Natural killer cell (primary cell): Measurements from ENCODE around the gene CFAP299. TPM values are rescaled to one million over a fixed set of nuclear protein-coding genes. Genes with fewer than 3 reads are reported as not detected.

Experiments used
- ATAC-seq, 3 donors: fragments of 150-1000 bp in 2 of 3; fragments of 200-7000 bp in 1 of 3; cut with Tn5 transposase; 1 replicate in 1 of 3; 2 replicates in 2 of 3; pipeline ENCODE4 v1.10.0; 2021; ENCODE audit warnings: mild to moderate bottlenecking in 2 of 3, moderate library complexity in 2 of 3
- DNase-seq, 2 donors: peaks; one replicate each; pipeline versions ENCODE4 v3.0.0 to v3.0.0-alpha.2; 2013 to 2021; ENCODE audit warnings: mixed read lengths in 1 of 2
- H3K27ac ChIP-seq: one replicate; pipeline ENCODE4 v1.5.1; 2013; ENCODE audit warnings: mild to moderate bottlenecking, low read length
- H3K27me3 ChIP-seq: one replicate; pipeline ENCODE4 v1.6.1; 2013; ENCODE audit warnings: low read length; ENCODE audit not compliant: control insufficient read depth, insufficient read depth
- H3K36me3 ChIP-seq: one replicate; pipeline ENCODE4 v1.6.1; 2013; ENCODE audit warnings: low read length; ENCODE audit not compliant: control insufficient read depth, insufficient read depth
- H3K4me1 ChIP-seq: one replicate; pipeline ENCODE4 v1.6.1; 2013; ENCODE audit warnings: low read length; ENCODE audit not compliant: control insufficient read depth, insufficient read depth
- H3K4me3 ChIP-seq: one replicate; pipeline ENCODE4 v1.5.1; 2013; ENCODE audit warnings: low read length
- H3K9me3 ChIP-seq: one replicate; pipeline ENCODE4 v1.6.1; 2013; ENCODE audit warnings: low read length; ENCODE audit not compliant: control insufficient read depth, insufficient read depth
- H3K27ac Mint-ChIP-seq, 2 donors: one replicate each; pipeline ENCODE4 v1.8.0; 2022; ENCODE audit warnings: mild to moderate bottlenecking in 2 of 2, mixed read lengths in 2 of 2, moderate library complexity in 1 of 2
- H3K27me3 Mint-ChIP-seq, 2 donors: one replicate each; pipeline ENCODE4 v1.8.0; 2022; ENCODE audit warnings: low read depth in 2 of 2, mixed read lengths in 2 of 2
- H3K36me3 Mint-ChIP-seq: one replicate; pipeline ENCODE4 v1.8.0; 2022; ENCODE audit warnings: mixed read lengths
- H3K4me1 Mint-ChIP-seq, 2 donors: one replicate each; pipeline ENCODE4 v1.8.0; 2022; ENCODE audit warnings: mixed read lengths in 2 of 2
- H3K4me3 Mint-ChIP-seq: one replicate; pipeline ENCODE4 v1.8.0; 2022; ENCODE audit warnings: mild to moderate bottlenecking, moderate library complexity, mixed read lengths
- H3K9me3 Mint-ChIP-seq, 2 donors: one replicate each; pipeline ENCODE4 v1.8.0; 2022; ENCODE audit warnings: mixed read lengths in 2 of 2
- WGBS: methylation state at CpG from one replicate; pipeline ENCODE4 v1.1.7; 2013; ENCODE audit warnings: missing lambda C conversion rate; ENCODE audit not compliant: insufficient coverage; 5-methylcytosine and 5-hydroxymethylcytosine counted together
- intact Hi-C: fragments of 100-400 bp; cut with micrococcal nuclease; formaldehyde crosslinking; loops from one replicate; pipeline ENCODE4 v1.14.2; 2022
- total RNA-seq, 4 donors: library from RNA; stranded (reverse); fragments of 120-200 nt in 1 of 4; gene quantifications; one replicate each; pipeline versions ENCODE4 v1.2.3 to v1.2.4, GENCODE V29; 2013 to 2022
- TF ChIP-seq, protein P1 (sequence below): fragments of 200-600 bp; IDR thresholded peaks from one replicate; pipeline ENCODE4 v1.8.0; 2022; ENCODE audit warnings: antibody characterized with exemption

The CFAP299 gene
- total RNA-seq, 3 donors from 2014 or later (not counting 1 experiment from before 2014, with no cell fraction given) = not detected

DNA sequence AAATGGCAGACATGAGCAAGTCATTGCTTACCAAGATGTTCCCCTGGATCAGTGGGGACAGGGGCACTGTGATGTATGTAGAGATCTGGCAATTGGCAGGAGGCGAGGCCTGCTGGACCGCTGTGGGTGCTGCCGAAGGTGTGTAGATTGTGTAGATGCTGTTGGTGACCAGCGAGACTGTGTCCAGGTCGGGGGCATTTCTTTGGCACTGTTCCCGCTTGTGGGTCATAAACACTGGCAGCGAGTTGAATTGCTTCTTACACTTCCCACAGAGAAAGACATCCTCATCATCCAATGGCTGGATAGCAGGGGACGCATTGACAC is 52.7 kb downstream of the CFAP299 start:
- H3K27ac Mint-ChIP-seq = no peak overlapping the region
- TF ChIP-seq, protein P1, sequence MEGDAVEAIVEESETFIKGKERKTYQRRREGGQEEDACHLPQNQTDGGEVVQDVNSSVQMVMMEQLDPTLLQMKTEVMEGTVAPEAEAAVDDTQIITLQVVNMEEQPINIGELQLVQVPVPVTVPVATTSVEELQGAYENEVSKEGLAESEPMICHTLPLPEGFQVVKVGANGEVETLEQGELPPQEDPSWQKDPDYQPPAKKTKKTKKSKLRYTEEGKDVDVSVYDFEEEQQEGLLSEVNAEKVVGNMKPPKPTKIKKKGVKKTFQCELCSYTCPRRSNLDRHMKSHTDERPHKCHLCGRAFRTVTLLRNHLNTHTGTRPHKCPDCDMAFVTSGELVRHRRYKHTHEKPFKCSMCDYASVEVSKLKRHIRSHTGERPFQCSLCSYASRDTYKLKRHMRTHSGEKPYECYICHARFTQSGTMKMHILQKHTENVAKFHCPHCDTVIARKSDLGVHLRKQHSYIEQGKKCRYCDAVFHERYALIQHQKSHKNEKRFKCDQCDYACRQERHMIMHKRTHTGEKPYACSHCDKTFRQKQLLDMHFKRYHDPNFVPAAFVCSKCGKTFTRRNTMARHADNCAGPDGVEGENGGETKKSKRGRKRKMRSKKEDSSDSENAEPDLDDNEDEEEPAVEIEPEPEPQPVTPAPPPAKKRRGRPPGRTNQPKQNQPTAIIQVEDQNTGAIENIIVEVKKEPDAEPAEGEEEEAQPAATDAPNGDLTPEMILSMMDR = no peak
- ATAC-seq (no peak), DNase-seq (no peak)
- 89% methylated on average over 8 of the region's 8 CpGs for WGBS
- no peaks in the 10 kb centered on the region for H3K27me3 Mint-ChIP-seq
- intact Hi-C loops = no loop called here
- Histone ChIP-seq H3K4me3 (no peak overlapping the region), H3K27ac (no peak overlapping the region), H3K36me3 (no peaks in the 10 kb centered on the region), H3K27me3 (no peaks in the 10 kb centered on the region), H3K4me1 (no peaks in the 10 kb centered on the region), H3K9me3 (no peaks in the 10 kb centered on the region)
- H3K9me3 Mint-ChIP-seq = no peaks in the 10 kb centered on the region
- H3K4me3 Mint-ChIP-seq = no peak overlapping the region
- no peaks in the 10 kb centered on the region for H3K36me3 Mint-ChIP-seq
- no peaks in the 10 kb centered on the region for H3K4me1 Mint-ChIP-seq

- Mint-ChIP-seq H3K27ac (no peak overlapping the region), H3K27me3 (no peaks in the 10 kb centered on the region), H3K9me3 (no peaks in the 10 kb centered on the region), H3K4me3 (no peak overlapping the region), H3K4me1 (peaks cover 0 to 5% of the 10 kb centered on the region in 2 donors), H3K36me3 (no peaks in the 10 kb centered on the region)
- Histone ChIP-seq H3K9me3 (no peaks in the 10 kb centered on the region), H3K27me3 (no peaks in the 10 kb centered on the region), H3K4me1 (no peaks in the 10 kb centered on the region), H3K36me3 (no peaks in the 10 kb centered on the region), H3K27ac (no peak overlapping the region), H3K4me3 (no peak overlapping the region)
- ATAC-seq = no peak
- WGBS = 88% methylated on average over 1 of the region's 2 CpGs
- TF ChIP-seq, protein P1 = no peak
- no peak for DNase-seq
- intact Hi-C loops = no loop called here
These were observed 54.6 kb downstream of the CFAP299 start for GRCh38 chr4:80390178-80390577.

GRCh38 chr4:80393246-80393969 is 57.9 kb downstream of the CFAP299 start:
- Histone ChIP-seq H3K27me3 (no peaks in the 10 kb centered on the region), H3K4me1 (no peaks in the 10 kb centered on the region), H3K27ac (no peak overlapping the region), H3K9me3 (no peaks in the 10 kb centered on the region), H3K4me3 (no peak overlapping the region), H3K36me3 (no peaks in the 10 kb centered on the region)
- intact Hi-C loops = no loop called here
- ATAC-seq = peak in 2 of 3 donors; percentile 36 to 47
- Mint-ChIP-seq H3K4me1 (peaks cover 0 to 5% of the 10 kb centered on the region in 2 donors), H3K9me3 (no peaks in the 10 kb centered on the region), H3K27ac (no peak overlapping the region), H3K27me3 (peaks cover 0 to 9% of the 10 kb centered on the region in 2 donors), H3K36me3 (no peaks in the 10 kb centered on the region), H3K4me3 (no peak overlapping the region)
- DNase-seq = no peak
- WGBS = 75% methylated on average over 3 of the region's 4 CpGs
- TF ChIP-seq, protein P1 = no peak

GRCh38 chr4:80393970-80394250 is 58.4 kb downstream of the CFAP299 start:
- H3K27me3 Mint-ChIP-seq = peaks cover 0 to 9% of the 10 kb centered on the region in 2 donors
- no peaks in the 10 kb centered on the region for H3K9me3 ChIP-seq
- TF ChIP-seq, protein P1 = no peak
- no peaks in the 10 kb centered on the region for H3K9me3 Mint-ChIP-seq
- no peaks in the 10 kb centered on the region for H3K4me1 ChIP-seq
- H3K27ac ChIP-seq = no peak overlapping the region
- no peaks in the 10 kb centered on the region for H3K27me3 ChIP-seq
- H3K36me3 Mint-ChIP-seq = no peaks in the 10 kb centered on the region
- no peak overlapping the region for H3K27ac Mint-ChIP-seq
- peaks cover 0 to 5% of the 10 kb centered on the region in 2 donors for H3K4me1 Mint-ChIP-seq
- ATAC-seq = no peak
- H3K36me3 ChIP-seq = no peaks in the 10 kb centered on the region
- H3K4me3 Mint-ChIP-seq = no peak overlapping the region
- WGBS = 100% methylated on average over 1 of the region's 1 CpG
- H3K4me3 ChIP-seq = no peak overlapping the region
- intact Hi-C loops = no loop called here
- DNase-seq = no peak
